ENCODE measurements around the gene HSD17B14. TPM values are rescaled to one million over a fixed set of nuclear protein-coding genes. Genes with fewer than 3 reads are reported as not detected.
A peak's percentile ranks its signal among the peaks of the same experiment; 100 is the strongest.

Gene HSD17B14
- total and polyA plus RNA-seq, 9 of the 15 experiments (the other 6 are each of a cell fraction or from before 2014, with no cell fraction given): 0.16 TPM; not detected in 8

- Histone ChIP-seq H2AFZ (ENCODE audit: low read depth, low read length) (no peak overlapping the region), H3K36me3 (ENCODE audit: control insufficient read depth, insufficient read depth, low read length) (no peaks in the 10 kb centered on the region), H3K4me2 (ENCODE audit: insufficient read depth, low read length) (no peak overlapping the region), H3K9me3 (replicated peaks; ENCODE audit: control insufficient read depth, insufficient read depth, low read depth, low read length) (no peaks in the 10 kb centered on the region), H3K27me3 (ENCODE audit: control insufficient read depth in 2 of 2, insufficient read depth in 2 of 2, low read length in 2 of 2) (no peaks in the 10 kb centered on the region), H3K4me1 (replicated peaks in 1 of 2; ENCODE audit: control insufficient read depth in 2 of 2, insufficient read depth in 2 of 2, low read length in 2 of 2) (peaks cover 18 to 25% of the 10 kb centered on the region in 2 experiments), H3K79me2 (ENCODE audit: control insufficient read depth, insufficient read depth, low read length) (no peaks in the 10 kb centered on the region), H4K20me1 (replicated peaks; ENCODE audit: control insufficient read depth, insufficient read depth, low read length) (no peaks in the 10 kb centered on the region), H3K9me1 (ENCODE audit: control insufficient read depth, insufficient read depth, low read length) (no peaks in the 10 kb centered on the region), H3K27ac (ENCODE audit: extremely low read depth, low read depth, low read length) (no peak overlapping the region), H3K9ac (ENCODE audit: insufficient read depth in 1 of 2, low read depth in 2 of 2, low read length in 2 of 2) (no peak overlapping the region), H3K4me3 (no peak overlapping the region)
- intact Hi-C loops (cut with micrococcal nuclease) (no loop called here), in situ Hi-C loops (cut with MboI) (no loop called here)
- ChIA-PET CTCF (ENCODE audit: low intra/inter-chr PET ratio) (no interaction called here), POLR2A (no interaction called here)
- DNase-seq (ENCODE audit: extremely low read depth in 1 of 4, low spot score in 3 of 4): no peak
- BruUV-seq (replicated peaks): no TSS peak
- WGBS (ENCODE audit: insufficient coverage, low coverage, missing lambda C conversion rate): 74% methylated on average over 10 of the region's 12 CpGs
- no peak for TF ChIP-seq ZNF174 (CRISPR knock-in tag; IDR thresholded peaks at IDR 0.05)
- no peak for TF ChIP-seq U2AF2 (optimal IDR thresholded peaks at IDR 0.05; ENCODE audit: low read depth, low read length)
- TF ChIP-seq ZZZ3 (IDR thresholded peaks at IDR 0.05): no peak
- no peak for ATAC-seq
- no peak for FAIRE-seq
Measured at GRCh38 chr19:48777720-48778119, 58.6 kb downstream of the HSD17B14 start.

GRCh38 chr19:48777139-48777538, 59.2 kb downstream of the HSD17B14 start:
- no TSS peak for BruUV-seq (replicated peaks)
- no peaks in the 10 kb centered on the region for H3K9me1 ChIP-seq (ENCODE audit: control insufficient read depth, insufficient read depth, low read length)
- DNase-seq (ENCODE audit: extremely low read depth in 1 of 4, low spot score in 3 of 4) (no peak), ATAC-seq (no peak), FAIRE-seq (no peak)
- intact Hi-C loops (cut with micrococcal nuclease) (no loop called here), in situ Hi-C loops (cut with MboI) (no loop called here)
- no peaks in the 10 kb centered on the region for H3K9me3 ChIP-seq (replicated peaks; ENCODE audit: control insufficient read depth, insufficient read depth, low read depth, low read length)
- H3K27ac ChIP-seq (ENCODE audit: extremely low read depth, low read depth, low read length): no peak overlapping the region
- no peaks in the 10 kb centered on the region for H3K36me3 ChIP-seq (ENCODE audit: control insufficient read depth, insufficient read depth, low read length)
- no peak overlapping the region for H3K9ac ChIP-seq (ENCODE audit: insufficient read depth in 1 of 2, low read depth in 2 of 2, low read length in 2 of 2)
- no peak overlapping the region for H3K4me2 ChIP-seq (ENCODE audit: insufficient read depth, low read length)
- WGBS (ENCODE audit: insufficient coverage, low coverage, missing lambda C conversion rate): 83% methylated on average over 5 of the region's 5 CpGs
- no peaks in the 10 kb centered on the region for H3K27me3 ChIP-seq (ENCODE audit: control insufficient read depth in 2 of 2, insufficient read depth in 2 of 2, low read length in 2 of 2)
- no peaks in the 10 kb centered on the region for H3K79me2 ChIP-seq (ENCODE audit: control insufficient read depth, insufficient read depth, low read length)
- ChIA-PET POLR2A (interaction anchor here (0.6 kb wide), 1 partner anchor 140 kb away, joined by 3 read pairs; no protein-coding TSS in a partner anchor), CTCF (ENCODE audit: low intra/inter-chr PET ratio) (no interaction called here)
- no peak overlapping the region for H3K4me3 ChIP-seq
- TF ChIP-seq HNRNPUL1 (IDR thresholded peaks at IDR 0.05; ENCODE audit: low read length) (no peak), JUND (IDR thresholded peaks at IDR 0.05; ENCODE audit: borderline replicate concordance, low read depth, low read length) (no peak), JUND (tag; IDR thresholded peaks at IDR 0.05; ENCODE audit: borderline replicate concordance, low read depth, low read length) (no peak), DPF2 (IDR thresholded peaks at IDR 0.05) (no peak), SMARCE1 (IDR thresholded peaks at IDR 0.05) (no peak), BCOR (IDR thresholded peaks at IDR 0.05) (0 out of 2 replicates have a peak, but pooled peaks have one; percentile 38), ZNF121 (CRISPR knock-in tag; conservative IDR thresholded peaks at IDR 0.05) (peak; percentile 92), ELF2 (CRISPR knock-in tag; IDR thresholded peaks at IDR 0.05) (no peak), ZNF449 (CRISPR knock-in tag; IDR thresholded peaks at IDR 0.05) (no peak), ZNF384 (IDR thresholded peaks at IDR 0.05; ENCODE audit: low read depth, low read length) (peak; percentile 8; the same call in 1 of the 2 replicates), ZNF311 (CRISPR knock-in tag; IDR thresholded peaks at IDR 0.05) (no peak), ZNF354B (CRISPR knock-in tag; IDR thresholded peaks at IDR 0.05) (no peak)
- H3K4me1 ChIP-seq (replicated peaks in 1 of 2; ENCODE audit: control insufficient read depth in 2 of 2, insufficient read depth in 2 of 2, low read length in 2 of 2): peaks cover 15 to 20% of the 10 kb centered on the region in 2 experiments
- H2AFZ ChIP-seq (ENCODE audit: low read depth, low read length): no peak overlapping the region
- no peaks in the 10 kb centered on the region for H4K20me1 ChIP-seq (replicated peaks; ENCODE audit: control insufficient read depth, insufficient read depth, low read length)

All from K562 (cell line).